Trophoblast cell (in vitro differentiated cells and primary cell): ENCODE measurements around the gene PRTG.

Experiments
- DNase-seq, 2 donors: peaks; one replicate each; pipeline ENCODE4 v3.0.0-alpha.2; 2016
- H2AFZ ChIP-seq: 2 replicates; pipeline ENCODE4 v1.6.1; 2013; ENCODE audit warnings: low read length, moderate library complexity, mild to moderate bottlenecking; ENCODE audit not compliant: insufficient read depth, poor library complexity
- H2AK5ac ChIP-seq: 2 replicates; pipeline ENCODE4 v1.6.1; 2013; ENCODE audit warnings: mild to moderate bottlenecking, low read length
- H2BK120ac ChIP-seq: 2 replicates; pipeline ENCODE4 v1.6.1; 2013; ENCODE audit warnings: low read length, mild to moderate bottlenecking, moderate library complexity; ENCODE audit not compliant: insufficient read depth, poor library complexity
- H2BK12ac ChIP-seq: 2 replicates; pipeline ENCODE4 v1.6.1; 2013; ENCODE audit warnings: mild to moderate bottlenecking, low read length, moderate library complexity
- H2BK5ac ChIP-seq: 2 replicates; pipeline ENCODE4 v1.6.1; 2013; ENCODE audit warnings: low read length, low read depth, moderate library complexity, mild to moderate bottlenecking; ENCODE audit not compliant: poor library complexity
- H3K14ac ChIP-seq: 2 replicates; pipeline ENCODE4 v1.6.1; 2013; ENCODE audit warnings: mild to moderate bottlenecking, low read length
- H3K18ac ChIP-seq: 2 replicates; pipeline ENCODE4 v1.6.1; 2013; ENCODE audit warnings: mild to moderate bottlenecking, low read length
- H3K23ac ChIP-seq: 2 replicates; pipeline ENCODE4 v1.6.1; 2013; ENCODE audit warnings: low read length
- H3K27ac ChIP-seq: 2 replicates; pipeline ENCODE4 v1.5.1; 2013; ENCODE audit warnings: low read depth, mild to moderate bottlenecking, inconsistent platforms, low read length, moderate library complexity
- H3K27me3 ChIP-seq: 2 replicates; pipeline ENCODE4 v1.6.1; 2013; ENCODE audit warnings: inconsistent platforms, mild to moderate bottlenecking, low read length, moderate library complexity; ENCODE audit not compliant: insufficient read depth
- H3K36me3 ChIP-seq, 2 experiments: 1 replicate in 1 of 2; 2 replicates in 1 of 2; pipeline ENCODE4 v1.6.1; 2013; ENCODE audit warnings: low read length in 2 of 2, mild to moderate bottlenecking in 2 of 2, moderate library complexity in 1 of 2; ENCODE audit not compliant: insufficient read depth in 2 of 2, control insufficient read depth in 1 of 2
- H3K4ac ChIP-seq: 2 replicates; pipeline ENCODE4 v1.6.1; 2013; ENCODE audit warnings: low read depth, mild to moderate bottlenecking, low read length, moderate library complexity
- H3K4me1 ChIP-seq, 2 experiments: 1 replicate in 1 of 2; 2 replicates in 1 of 2; pipeline ENCODE4 v1.6.1; 2013; ENCODE audit warnings: low read length in 2 of 2, mild to moderate bottlenecking in 2 of 2, moderate library complexity in 1 of 2; ENCODE audit not compliant: insufficient read depth in 2 of 2, control insufficient read depth in 1 of 2
- H3K4me2 ChIP-seq: 2 replicates; pipeline ENCODE4 v1.6.1; 2013; ENCODE audit warnings: inconsistent platforms, mild to moderate bottlenecking, low read length, moderate library complexity
- H3K4me3 ChIP-seq: 2 replicates; pipeline ENCODE4 v1.5.1; 2013; ENCODE audit warnings: mild to moderate bottlenecking, low read depth, low read length, inconsistent platforms
- H3K79me1 ChIP-seq: one replicate; pipeline ENCODE4 v1.6.1; 2013; ENCODE audit warnings: low read length
- H3K79me2 ChIP-seq: 2 replicates; pipeline ENCODE4 v1.6.1; 2013; ENCODE audit warnings: low read length, mild to moderate bottlenecking; ENCODE audit not compliant: control insufficient read depth, insufficient read depth, poor library complexity
- H3K9ac ChIP-seq: 2 replicates; pipeline ENCODE4 v1.6.1; 2013; ENCODE audit warnings: mild to moderate bottlenecking, low read length
- H3K9me3 ChIP-seq: 2 replicates; pipeline ENCODE4 v1.6.1; 2013; ENCODE audit warnings: low read depth, mild to moderate bottlenecking, control low read depth, inconsistent platforms, low read length; ENCODE audit not compliant: insufficient read depth
- H4K12ac ChIP-seq: 2 replicates; pipeline ENCODE4 v1.6.1; 2013; ENCODE audit warnings: low read depth, mild to moderate bottlenecking, low read length, moderate library complexity
- H4K8ac ChIP-seq: 2 replicates; pipeline ENCODE4 v1.6.1; 2013; ENCODE audit warnings: low read depth, mild to moderate bottlenecking, low read length, moderate library complexity
- H4K91ac ChIP-seq: one replicate; pipeline ENCODE4 v1.6.1; 2013; ENCODE audit warnings: low read depth, mild to moderate bottlenecking, low read length, moderate library complexity
- WGBS: extraction: QIAGEN DNeasy Blood & Tissue Kit; methylation state at CpG from one replicate; pipeline ENCODE4 v1.1.7; 2013; ENCODE audit warnings: missing lambda C conversion rate; ENCODE audit not compliant: insufficient read length, insufficient coverage; ENCODE audit errors: extremely low coverage; 5-methylcytosine and 5-hydroxymethylcytosine counted together

PRTG gene

GRCh38 chr15:55721554-55722185 lies 21.3 kb downstream of the PRTG start:
- Histone ChIP-seq H4K12ac (no peak overlapping the region), H3K79me1 (no peaks in the 10 kb centered on the region), H4K91ac (no peak overlapping the region), H3K36me3 (peaks cover 22 to 23% of the 10 kb centered on the region in 2 experiments), H2BK120ac (no peak overlapping the region), H3K4ac (peak overlapping the region; percentile 47), H3K4me1 (peaks cover 0 to 1% of the 10 kb centered on the region in 2 experiments), H3K9me3 (no peaks in the 10 kb centered on the region), H3K14ac (no peak overlapping the region), H2AK5ac (no peak overlapping the region), H3K27ac (no peak overlapping the region), H3K79me2 (peaks cover 2% of the 10 kb centered on the region), H3K9ac (no peak overlapping the region), H3K18ac (no peak overlapping the region), H2BK5ac (no peak overlapping the region), H3K4me2 (no peak overlapping the region), H3K23ac (no peak overlapping the region), H2AFZ (no peak overlapping the region), H3K27me3 (no peaks in the 10 kb centered on the region), H4K8ac (no peak overlapping the region), H3K4me3 (no peak overlapping the region), H2BK12ac (no peak overlapping the region)
- WGBS, result no CpG with 5 or more reads among the region's 3 CpGs
- DNase-seq, result no peak

GRCh38 chr15:55715355-55716076 lies 27.4 kb downstream of the PRTG start:
- DNase-seq, result peak; percentile 19 to 46
- H3K4me1 ChIP-seq, result peaks cover 4% of the 10 kb centered on the region in 2 experiments
- H2AFZ ChIP-seq, result no peak overlapping the region
- H2BK5ac ChIP-seq, result no peak overlapping the region
- peaks cover 4% of the 10 kb centered on the region for H3K79me2 ChIP-seq
- H3K18ac ChIP-seq, result no peak overlapping the region
- H2AK5ac ChIP-seq, result no peak overlapping the region
- peaks cover 11 to 14% of the 10 kb centered on the region in 2 experiments for H3K36me3 ChIP-seq
- H3K27me3 ChIP-seq, result no peaks in the 10 kb centered on the region
- H3K9me3 ChIP-seq, result no peaks in the 10 kb centered on the region
- WGBS, result no CpG with 5 or more reads among the region's 6 CpGs
- no peak overlapping the region for H4K8ac ChIP-seq
- no peak overlapping the region for H3K4me2 ChIP-seq
- H3K9ac ChIP-seq, result no peak overlapping the region
- no peak overlapping the region for H2BK12ac ChIP-seq
- peak overlapping the region; percentile 83 for H3K4ac ChIP-seq
- H2BK120ac ChIP-seq, result no peak overlapping the region
- no peak overlapping the region for H4K12ac ChIP-seq
- no peak overlapping the region for H4K91ac ChIP-seq
- H3K14ac ChIP-seq, result no peak overlapping the region
- H3K79me1 ChIP-seq, result no peaks in the 10 kb centered on the region
- no peak overlapping the region for H3K4me3 ChIP-seq
- H3K23ac ChIP-seq, result no peak overlapping the region
- no peak overlapping the region for H3K27ac ChIP-seq

- H2BK12ac ChIP-seq, result no peak overlapping the region
- no peak overlapping the region for H2AFZ ChIP-seq
- H2BK120ac ChIP-seq, result no peak overlapping the region
- no peak overlapping the region for H3K4me3 ChIP-seq
- peaks cover 4 to 12% of the 10 kb centered on the region in 2 experiments for H3K36me3 ChIP-seq
- no peak overlapping the region for H3K18ac ChIP-seq
- DNase-seq, result no peak
- peaks cover 4% of the 10 kb centered on the region in 2 experiments for H3K4me1 ChIP-seq
- no peak overlapping the region for H3K9ac ChIP-seq
- no peaks in the 10 kb centered on the region for H3K79me1 ChIP-seq
- no peak overlapping the region for H2AK5ac ChIP-seq
- no peak overlapping the region for H2BK5ac ChIP-seq
- WGBS, result no CpG with 5 or more reads among the region's 2 CpGs
- no peak overlapping the region for H3K14ac ChIP-seq
- no peak overlapping the region for H4K91ac ChIP-seq
- H4K8ac ChIP-seq, result no peak overlapping the region
- peaks cover 4% of the 10 kb centered on the region for H3K79me2 ChIP-seq
- H3K23ac ChIP-seq, result no peak overlapping the region
- no peaks in the 10 kb centered on the region for H3K27me3 ChIP-seq
- H4K12ac ChIP-seq, result no peak overlapping the region
- H3K9me3 ChIP-seq, result no peaks in the 10 kb centered on the region
- H3K4me2 ChIP-seq, result no peak overlapping the region
- no peak overlapping the region for H3K27ac ChIP-seq
- H3K4ac ChIP-seq, result peak overlapping the region; percentile 91
These were observed 28.9 kb downstream of the PRTG start for GRCh38 chr15:55714064-55714463.

GRCh38 chr15:55712363-55712762 lies 30.6 kb downstream of the PRTG start:
- no peak overlapping the region for H3K18ac ChIP-seq
- no peak overlapping the region for H3K4ac ChIP-seq
- H3K4me3 ChIP-seq, result no peak overlapping the region
- no peaks in the 10 kb centered on the region for H3K9me3 ChIP-seq
- no peak overlapping the region for H4K12ac ChIP-seq
- no peak for DNase-seq
- no peaks in the 10 kb centered on the region for H3K27me3 ChIP-seq
- H3K4me2 ChIP-seq, result no peak overlapping the region
- no peak overlapping the region for H3K14ac ChIP-seq
- H2BK5ac ChIP-seq, result no peak overlapping the region
- H3K27ac ChIP-seq, result no peak overlapping the region
- no peak overlapping the region for H3K9ac ChIP-seq
- H2AK5ac ChIP-seq, result no peak overlapping the region
- H2BK12ac ChIP-seq, result no peak overlapping the region
- peaks cover 4 to 8% of the 10 kb centered on the region in 2 experiments for H3K4me1 ChIP-seq
- H3K23ac ChIP-seq, result no peak overlapping the region
- no peak overlapping the region for H4K8ac ChIP-seq
- no peaks in the 10 kb centered on the region for H3K79me1 ChIP-seq
- H2BK120ac ChIP-seq, result no peak overlapping the region
- no peak overlapping the region for H4K91ac ChIP-seq
- H3K79me2 ChIP-seq, result peaks cover 4% of the 10 kb centered on the region
- H3K36me3 ChIP-seq, result peaks cover 7 to 13% of the 10 kb centered on the region in 2 experiments
- no peak overlapping the region for H2AFZ ChIP-seq
- WGBS, result no CpG with 5 or more reads among the region's 2 CpGs
